Activated B cell treated with CpG ODN at 0.5 μM for 24 hours (primary cell): Measurements from ENCODE around the gene ADGRB3. TPM values are rescaled to one million over a fixed set of nuclear protein-coding genes. Genes with fewer than 3 reads are reported as not detected.

Source experiments
- ATAC-seq: fragments of 200-7000 bp; cut with Tn5 transposase; one replicate; pipeline ENCODE4 v1.10.0; 2021; ENCODE audit warnings: low read depth, mild to moderate bottlenecking, moderate library complexity
- CTCF ChIA-PET: fragments of 350-600 bp; sonication (Branson Sonifier 250); formaldehyde crosslinking; loops from one replicate; lab custom pipeline; 2021; ENCODE audit warnings: antibody characterized with exemption; lab: Charles Lee
- POLR2A ChIA-PET: fragments of 350-600 bp; sonication (Branson Sonifier 250); formaldehyde crosslinking; loops from one replicate; lab custom pipeline; 2021; ENCODE audit warnings: antibody characterized with exemption; lab: Charles Lee
- DNase-seq: peaks from one replicate; pipeline ENCODE4 v3.0.0; 2022
- H3K27ac Mint-ChIP-seq: one replicate; pipeline ENCODE4 v1.8.0; 2020; ENCODE audit warnings: mixed read lengths
- H3K27me3 Mint-ChIP-seq: one replicate; pipeline ENCODE4 v1.8.0; 2021; ENCODE audit warnings: mixed read lengths
- H3K36me3 Mint-ChIP-seq: one replicate; pipeline ENCODE4 v1.8.0; 2021; ENCODE audit warnings: low read depth, mixed read lengths
- H3K4me1 Mint-ChIP-seq: one replicate; pipeline ENCODE4 v1.8.0; 2021; ENCODE audit warnings: mixed read lengths
- H3K4me3 Mint-ChIP-seq: one replicate; pipeline ENCODE4 v1.8.0; 2020; ENCODE audit warnings: mild to moderate bottlenecking, mixed read lengths
- H3K9me3 Mint-ChIP-seq: one replicate; pipeline ENCODE4 v1.8.0; 2020; ENCODE audit warnings: mixed read lengths
- intact Hi-C: fragments of 100-400 bp; cut with micrococcal nuclease; formaldehyde crosslinking; loops from one replicate; pipeline ENCODE4 v1.15.1; 2024
- total RNA-seq: library from RNA; stranded (reverse); gene quantifications from 2 replicates; pipeline ENCODE4 v1.2.3, GENCODE V29; 2022
- TF ChIP-seq, protein P1 (sequence below): fragments of 200-600 bp; IDR thresholded peaks from one replicate; pipeline ENCODE4 v1.8.0; 2022; ENCODE audit warnings: antibody characterized with exemption, mild to moderate bottlenecking

The ADGRB3 gene
- total RNA-seq, 1 donor from 2014 or later = not detected

DNA sequence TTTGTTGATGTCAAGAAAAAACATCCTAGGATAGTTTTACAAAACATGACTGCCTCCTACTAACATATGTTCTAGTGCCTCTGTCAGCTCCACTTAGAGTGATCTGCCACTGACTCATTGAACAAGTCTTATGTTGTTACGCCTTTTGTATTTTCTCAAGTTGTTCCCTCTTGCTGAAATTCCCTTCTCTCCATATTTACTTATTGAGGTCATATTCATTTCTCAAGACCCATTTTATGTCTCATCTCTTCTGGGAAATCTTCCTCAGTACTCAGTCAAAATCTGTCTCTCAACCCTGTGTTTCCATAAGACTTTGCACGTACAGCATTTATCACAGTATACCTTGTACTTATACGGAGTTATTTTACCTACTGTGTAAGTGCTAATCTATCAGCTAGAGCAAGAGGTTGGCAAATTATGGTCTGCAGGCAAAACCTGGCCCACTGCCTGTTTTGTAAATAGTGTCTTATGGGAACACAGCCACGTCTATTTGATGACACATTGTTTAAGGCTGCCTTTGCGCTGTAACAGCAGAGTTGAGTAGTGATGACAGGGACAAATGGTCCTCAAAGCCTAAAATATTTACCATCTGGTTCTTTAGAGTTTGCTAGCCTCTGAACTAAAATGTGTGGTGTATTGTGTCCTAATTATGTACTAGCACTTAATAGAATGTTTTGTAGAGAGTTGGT lies 83.4 kb downstream of the ADGRB3 start:
- TF ChIP-seq, protein P1, sequence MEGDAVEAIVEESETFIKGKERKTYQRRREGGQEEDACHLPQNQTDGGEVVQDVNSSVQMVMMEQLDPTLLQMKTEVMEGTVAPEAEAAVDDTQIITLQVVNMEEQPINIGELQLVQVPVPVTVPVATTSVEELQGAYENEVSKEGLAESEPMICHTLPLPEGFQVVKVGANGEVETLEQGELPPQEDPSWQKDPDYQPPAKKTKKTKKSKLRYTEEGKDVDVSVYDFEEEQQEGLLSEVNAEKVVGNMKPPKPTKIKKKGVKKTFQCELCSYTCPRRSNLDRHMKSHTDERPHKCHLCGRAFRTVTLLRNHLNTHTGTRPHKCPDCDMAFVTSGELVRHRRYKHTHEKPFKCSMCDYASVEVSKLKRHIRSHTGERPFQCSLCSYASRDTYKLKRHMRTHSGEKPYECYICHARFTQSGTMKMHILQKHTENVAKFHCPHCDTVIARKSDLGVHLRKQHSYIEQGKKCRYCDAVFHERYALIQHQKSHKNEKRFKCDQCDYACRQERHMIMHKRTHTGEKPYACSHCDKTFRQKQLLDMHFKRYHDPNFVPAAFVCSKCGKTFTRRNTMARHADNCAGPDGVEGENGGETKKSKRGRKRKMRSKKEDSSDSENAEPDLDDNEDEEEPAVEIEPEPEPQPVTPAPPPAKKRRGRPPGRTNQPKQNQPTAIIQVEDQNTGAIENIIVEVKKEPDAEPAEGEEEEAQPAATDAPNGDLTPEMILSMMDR = no peak
- no peaks in the 10 kb centered on the region for H3K4me1 Mint-ChIP-seq
- CTCF ChIA-PET = no interaction called here
- ATAC-seq = no peak
- H3K36me3 Mint-ChIP-seq = no peaks in the 10 kb centered on the region
- POLR2A ChIA-PET = no interaction called here
- intact Hi-C loops = no loop called here
- no peak for DNase-seq
- no peak overlapping the region for H3K4me3 Mint-ChIP-seq
- H3K9me3 Mint-ChIP-seq = no peaks in the 10 kb centered on the region
- H3K27me3 Mint-ChIP-seq = no peaks in the 10 kb centered on the region
- no peak overlapping the region for H3K27ac Mint-ChIP-seq

DNA sequence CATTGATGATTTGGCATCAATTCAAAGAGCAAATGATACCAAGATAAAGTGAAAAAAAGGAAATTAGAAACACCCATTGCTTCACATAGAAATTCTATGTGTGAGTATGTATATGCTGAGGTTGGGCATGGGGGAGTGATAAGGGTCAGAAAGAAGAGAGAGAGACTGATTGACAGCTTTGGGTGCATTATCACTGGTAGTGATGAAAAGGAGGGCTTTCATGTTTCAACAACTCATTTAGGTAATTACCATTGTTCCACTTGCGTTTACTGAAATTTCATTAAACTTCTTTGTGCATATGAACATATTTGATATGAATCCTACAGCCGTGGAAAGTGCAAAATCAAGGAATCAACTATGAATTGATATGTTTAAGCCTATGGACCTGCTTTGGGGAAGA lies 84.7 kb downstream of the ADGRB3 start:
- H3K4me3 Mint-ChIP-seq = no peak overlapping the region
- H3K27me3 Mint-ChIP-seq = no peaks in the 10 kb centered on the region
- intact Hi-C loops = no loop called here
- ChIA-PET CTCF (no interaction called here), POLR2A (no interaction called here)
- ATAC-seq (no peak), DNase-seq (no peak)
- no peak overlapping the region for H3K27ac Mint-ChIP-seq
- no peaks in the 10 kb centered on the region for H3K4me1 Mint-ChIP-seq
- H3K36me3 Mint-ChIP-seq = no peaks in the 10 kb centered on the region
- TF ChIP-seq, protein P1 = no peak
- H3K9me3 Mint-ChIP-seq = no peaks in the 10 kb centered on the region

DNA sequence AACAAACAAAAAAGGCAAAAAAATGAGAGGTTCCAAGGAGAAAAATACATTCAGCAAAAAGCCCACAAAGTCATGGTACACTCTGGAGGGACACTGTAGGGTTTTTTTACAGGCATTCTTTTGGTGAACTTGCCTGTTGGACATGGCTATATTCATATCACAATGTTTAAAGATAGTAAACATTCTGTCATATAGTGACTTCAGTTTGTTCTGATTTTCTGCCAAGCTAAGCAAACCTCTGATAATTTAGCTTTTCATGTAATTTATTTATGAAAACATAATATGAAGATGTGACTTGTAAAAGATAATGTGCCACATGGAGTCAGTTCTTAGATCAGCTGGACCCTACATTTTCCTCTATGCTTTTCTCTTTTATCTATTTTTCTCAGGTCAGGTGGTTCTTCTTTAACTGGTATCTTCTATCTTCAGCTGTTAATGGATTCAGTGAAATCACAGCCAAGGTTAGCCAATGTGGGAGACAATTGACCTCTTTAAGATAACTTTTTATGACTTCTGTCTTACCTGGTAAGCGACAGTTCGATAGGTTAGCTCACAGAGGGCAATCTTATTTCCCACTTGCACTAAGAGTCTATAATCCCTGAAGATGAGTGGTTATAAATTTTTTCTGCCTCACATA lies 87.9 kb downstream of the ADGRB3 start:
- ATAC-seq = no peak
- Mint-ChIP-seq H3K9me3 (no peaks in the 10 kb centered on the region), H3K4me1 (no peaks in the 10 kb centered on the region), H3K27ac (no peak overlapping the region), H3K27me3 (no peaks in the 10 kb centered on the region), H3K36me3 (no peaks in the 10 kb centered on the region), H3K4me3 (no peak overlapping the region)
- intact Hi-C loops = no loop called here
- TF ChIP-seq, protein P1 = no peak
- DNase-seq = no peak
- ChIA-PET POLR2A (no interaction called here), CTCF (no interaction called here)

DNA sequence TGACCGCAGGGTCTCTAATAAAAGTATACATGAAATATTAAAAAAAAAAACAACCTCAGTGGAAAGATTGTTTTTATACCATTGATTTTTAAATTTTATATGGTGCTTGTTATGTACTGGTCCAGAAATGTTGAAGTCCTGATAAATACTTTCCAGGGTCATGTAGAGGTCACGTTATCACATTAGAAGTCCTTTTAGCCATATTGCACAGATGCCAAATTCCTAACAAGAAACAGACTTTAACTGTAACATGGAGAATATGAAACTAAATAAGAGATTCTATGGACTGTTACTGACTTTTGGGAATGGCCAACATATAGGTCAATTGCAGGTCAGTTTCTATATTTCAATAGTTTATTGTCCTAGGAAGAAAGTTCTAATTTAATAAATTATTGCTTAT lies 89.0 kb downstream of the ADGRB3 start:
- Mint-ChIP-seq H3K27ac (no peak overlapping the region), H3K36me3 (no peaks in the 10 kb centered on the region), H3K4me3 (no peak overlapping the region), H3K27me3 (no peaks in the 10 kb centered on the region), H3K9me3 (no peaks in the 10 kb centered on the region), H3K4me1 (no peaks in the 10 kb centered on the region)
- intact Hi-C loops = no loop called here
- TF ChIP-seq, protein P1 = no peak
- ChIA-PET CTCF (no interaction called here), POLR2A (no interaction called here)
- DNase-seq (no peak), ATAC-seq (no peak)

DNA sequence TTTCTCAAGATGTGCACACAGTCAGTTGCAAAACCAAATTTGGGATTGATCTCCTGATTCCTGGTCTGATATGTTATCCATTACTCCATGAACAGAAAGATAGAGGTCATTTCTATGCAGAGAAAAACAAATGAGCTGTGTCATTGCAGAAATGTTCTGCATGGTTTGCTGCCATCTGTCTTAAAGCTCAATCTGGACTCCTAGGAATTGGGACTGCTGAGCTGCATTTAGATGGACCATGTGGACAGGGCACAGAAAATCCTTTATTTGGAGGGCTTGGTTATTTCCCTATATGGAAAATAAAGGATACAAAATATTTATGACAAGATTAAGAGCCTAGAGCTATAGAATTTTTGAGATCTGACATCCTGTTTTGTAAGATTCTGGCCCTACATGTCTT lies 91.3 kb downstream of the ADGRB3 start:
- CTCF ChIA-PET = no interaction called here
- no peak overlapping the region for H3K4me3 Mint-ChIP-seq

More for the DNA sequence above, 91.3 kb downstream of the ADGRB3 start:
- TF ChIP-seq, protein P1 = no peak
- no peak for ATAC-seq
- H3K9me3 Mint-ChIP-seq = peaks cover 2% of the 10 kb centered on the region
- H3K27me3 Mint-ChIP-seq = no peaks in the 10 kb centered on the region
- intact Hi-C loops = no loop called here
- no peak overlapping the region for H3K27ac Mint-ChIP-seq
- H3K36me3 Mint-ChIP-seq = no peaks in the 10 kb centered on the region
- no peaks in the 10 kb centered on the region for H3K4me1 Mint-ChIP-seq
- POLR2A ChIA-PET = no interaction called here
- DNase-seq = no peak
